ENCODE results near the gene BST2. TPM values are rescaled to one million over a fixed set of nuclear protein-coding genes. Genes with fewer than 3 reads are reported as not detected.

BST2 gene
- total and polyA plus RNA-seq, 10 of the 15 experiments (the other 5 are each of a cell fraction or from before 2014, with no cell fraction given), result 16.6 to 372 (median 264) TPM

GRCh38 chr19:17415121-17415520, 9.7 kb upstream of the BST2 start:
- 98% methylated on average over 6 of the region's 6 CpGs for WGBS (ENCODE audit: insufficient coverage, insufficient replicate concordance, low lambda C conversion rate, missing lambda C conversion rate)
- CTCF ChIA-PET, result interaction anchor here (0.7 kb wide), 1 partner anchor 54 kb away, joined by 3 read pairs; no protein-coding TSS in a partner anchor
- SMC1A ChIA-PET (ENCODE audit: uncharacterized antibody, unreplicated experiment), result no interaction called here
- RAD21 ChIA-PET (ENCODE audit: unreplicated experiment), result no interaction called here
- Histone ChIP-seq H3K4me3 (no peak overlapping the region), H3K27ac (ENCODE audit: control insufficient read depth, insufficient read depth) (no peak overlapping the region), H3K27me3 (replicated peaks in 1 of 2; ENCODE audit: control insufficient read depth in 2 of 2, insufficient read depth in 2 of 2, low read length in 1 of 2) (no peaks in the 10 kb centered on the region), H3K4me2 (ENCODE audit: control insufficient read depth, insufficient read depth) (no peak overlapping the region), H3K79me2 (ENCODE audit: control insufficient read depth, insufficient read depth, low read length) (peaks cover 2% of the 10 kb centered on the region), H2AFZ (ENCODE audit: control insufficient read depth, low read depth, low read length) (no peak overlapping the region), H3K9ac (ENCODE audit: control insufficient read depth, insufficient read depth, low read length) (no peak overlapping the region), H3K36me3 (ENCODE audit: control insufficient read depth in 2 of 2, insufficient read depth in 2 of 2, low read length in 1 of 2) (peaks cover 0 to 25% of the 10 kb centered on the region in 2 experiments; a peak in 3 of 4 replicates), H4K20me1 (ENCODE audit: control insufficient read depth, insufficient read depth) (no peaks in the 10 kb centered on the region; the same call in 1 of the 2 replicates), H3K9me3 (replicated peaks; ENCODE audit: control insufficient read depth, insufficient read depth, low read length) (no peaks in the 10 kb centered on the region), H3K4me1 (ENCODE audit: control insufficient read depth, insufficient read depth, low read length) (no peaks in the 10 kb centered on the region)
- DNase-seq (ENCODE audit: low read depth, low spot score) (no peak), FAIRE-seq (no peak), ATAC-seq (no peak)
- BruUV-seq (replicated peaks), result TSS peak; percentile 60
- intact Hi-C loops (cut with micrococcal nuclease; ENCODE audit: unreplicated experiment), result no loop called here
- in situ Hi-C loops (cut with MboI), result no loop called here
- POLR2A ChIA-PET, result no interaction called here
- TF ChIP-seq, protein P1, sequence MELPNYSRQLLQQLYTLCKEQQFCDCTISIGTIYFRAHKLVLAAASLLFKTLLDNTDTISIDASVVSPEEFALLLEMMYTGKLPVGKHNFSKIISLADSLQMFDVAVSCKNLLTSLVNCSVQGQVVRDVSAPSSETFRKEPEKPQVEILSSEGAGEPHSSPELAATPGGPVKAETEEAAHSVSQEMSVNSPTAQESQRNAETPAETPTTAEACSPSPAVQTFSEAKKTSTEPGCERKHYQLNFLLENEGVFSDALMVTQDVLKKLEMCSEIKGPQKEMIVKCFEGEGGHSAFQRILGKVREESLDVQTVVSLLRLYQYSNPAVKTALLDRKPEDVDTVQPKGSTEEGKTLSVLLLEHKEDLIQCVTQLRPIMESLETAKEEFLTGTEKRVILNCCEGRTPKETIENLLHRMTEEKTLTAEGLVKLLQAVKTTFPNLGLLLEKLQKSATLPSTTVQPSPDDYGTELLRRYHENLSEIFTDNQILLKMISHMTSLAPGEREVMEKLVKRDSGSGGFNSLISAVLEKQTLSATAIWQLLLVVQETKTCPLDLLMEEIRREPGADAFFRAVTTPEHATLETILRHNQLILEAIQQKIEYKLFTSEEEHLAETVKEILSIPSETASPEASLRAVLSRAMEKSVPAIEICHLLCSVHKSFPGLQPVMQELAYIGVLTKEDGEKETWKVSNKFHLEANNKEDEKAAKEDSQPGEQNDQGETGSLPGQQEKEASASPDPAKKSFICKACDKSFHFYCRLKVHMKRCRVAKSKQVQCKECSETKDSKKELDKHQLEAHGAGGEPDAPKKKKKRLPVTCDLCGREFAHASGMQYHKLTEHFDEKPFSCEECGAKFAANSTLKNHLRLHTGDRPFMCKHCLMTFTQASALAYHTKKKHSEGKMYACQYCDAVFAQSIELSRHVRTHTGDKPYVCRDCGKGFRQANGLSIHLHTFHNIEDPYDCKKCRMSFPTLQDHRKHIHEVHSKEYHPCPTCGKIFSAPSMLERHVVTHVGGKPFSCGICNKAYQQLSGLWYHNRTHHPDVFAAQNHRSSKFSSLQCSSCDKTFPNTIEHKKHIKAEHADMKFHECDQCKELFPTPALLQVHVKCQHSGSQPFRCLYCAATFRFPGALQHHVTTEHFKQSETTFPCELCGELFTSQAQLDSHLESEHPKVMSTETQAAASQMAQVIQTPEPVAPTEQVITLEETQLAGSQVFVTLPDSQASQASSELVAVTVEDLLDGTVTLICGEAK (IDR thresholded peaks at IDR 0.05; ENCODE audit: borderline replicate concordance), result no peak
- TF ChIP-seq NR2C2 (IDR thresholded peaks at IDR 0.05; ENCODE audit: borderline replicate concordance, control insufficient read depth, insufficient read length, low read depth), result no peak
- no peak for TF ChIP-seq KAT2A (conservative IDR thresholded peaks at IDR 0.05; ENCODE audit: control insufficient read depth, low read depth, low read length)
- no peak for TF ChIP-seq SMAD1 (IDR thresholded peaks at IDR 0.05; ENCODE audit: low read depth, partially characterized antibody)
- no peak for TF ChIP-seq YY1 (IDR thresholded peaks at IDR 0.05; ENCODE audit: low read depth, low read length)
- no peak for TF ChIP-seq ZNF217 (IDR thresholded peaks at IDR 0.05)
- no peak for TF ChIP-seq EGR1 (IDR thresholded peaks at IDR 0.05; ENCODE audit: borderline replicate concordance in 1 of 2, low read depth in 2 of 2, low read length in 2 of 2)
- TF ChIP-seq FOXM1 (IDR thresholded peaks at IDR 0.05; ENCODE audit: low read depth, low read length), result no peak
- no peak for TF ChIP-seq ZNF207 (IDR thresholded peaks at IDR 0.05; ENCODE audit: borderline replicate concordance)
- no peak for TF ChIP-seq TAF1 (IDR thresholded peaks at IDR 0.05; ENCODE audit: borderline replicate concordance, low read depth, low read length)
- no peak for TF ChIP-seq SMC3 (IDR thresholded peaks at IDR 0.05; ENCODE audit: borderline replicate concordance, low read length)
- no peak for TF ChIP-seq SP1 (IDR thresholded peaks at IDR 0.05; ENCODE audit: low read depth, low read length)
- TF ChIP-seq, protein P2, sequence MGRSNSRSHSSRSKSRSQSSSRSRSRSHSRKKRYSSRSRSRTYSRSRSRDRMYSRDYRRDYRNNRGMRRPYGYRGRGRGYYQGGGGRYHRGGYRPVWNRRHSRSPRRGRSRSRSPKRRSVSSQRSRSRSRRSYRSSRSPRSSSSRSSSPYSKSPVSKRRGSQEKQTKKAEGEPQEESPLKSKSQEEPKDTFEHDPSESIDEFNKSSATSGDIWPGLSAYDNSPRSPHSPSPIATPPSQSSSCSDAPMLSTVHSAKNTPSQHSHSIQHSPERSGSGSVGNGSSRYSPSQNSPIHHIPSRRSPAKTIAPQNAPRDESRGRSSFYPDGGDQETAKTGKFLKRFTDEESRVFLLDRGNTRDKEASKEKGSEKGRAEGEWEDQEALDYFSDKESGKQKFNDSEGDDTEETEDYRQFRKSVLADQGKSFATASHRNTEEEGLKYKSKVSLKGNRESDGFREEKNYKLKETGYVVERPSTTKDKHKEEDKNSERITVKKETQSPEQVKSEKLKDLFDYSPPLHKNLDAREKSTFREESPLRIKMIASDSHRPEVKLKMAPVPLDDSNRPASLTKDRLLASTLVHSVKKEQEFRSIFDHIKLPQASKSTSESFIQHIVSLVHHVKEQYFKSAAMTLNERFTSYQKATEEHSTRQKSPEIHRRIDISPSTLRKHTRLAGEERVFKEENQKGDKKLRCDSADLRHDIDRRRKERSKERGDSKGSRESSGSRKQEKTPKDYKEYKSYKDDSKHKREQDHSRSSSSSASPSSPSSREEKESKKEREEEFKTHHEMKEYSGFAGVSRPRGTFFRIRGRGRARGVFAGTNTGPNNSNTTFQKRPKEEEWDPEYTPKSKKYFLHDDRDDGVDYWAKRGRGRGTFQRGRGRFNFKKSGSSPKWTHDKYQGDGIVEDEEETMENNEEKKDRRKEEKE (IDR thresholded peaks at IDR 0.05), result no peak
- TF ChIP-seq ZBED1 (IDR thresholded peaks at IDR 0.05; ENCODE audit: borderline replicate concordance), result no peak
- no peak for TF ChIP-seq DPF2 (IDR thresholded peaks at IDR 0.05)
- TF ChIP-seq, protein P3, sequence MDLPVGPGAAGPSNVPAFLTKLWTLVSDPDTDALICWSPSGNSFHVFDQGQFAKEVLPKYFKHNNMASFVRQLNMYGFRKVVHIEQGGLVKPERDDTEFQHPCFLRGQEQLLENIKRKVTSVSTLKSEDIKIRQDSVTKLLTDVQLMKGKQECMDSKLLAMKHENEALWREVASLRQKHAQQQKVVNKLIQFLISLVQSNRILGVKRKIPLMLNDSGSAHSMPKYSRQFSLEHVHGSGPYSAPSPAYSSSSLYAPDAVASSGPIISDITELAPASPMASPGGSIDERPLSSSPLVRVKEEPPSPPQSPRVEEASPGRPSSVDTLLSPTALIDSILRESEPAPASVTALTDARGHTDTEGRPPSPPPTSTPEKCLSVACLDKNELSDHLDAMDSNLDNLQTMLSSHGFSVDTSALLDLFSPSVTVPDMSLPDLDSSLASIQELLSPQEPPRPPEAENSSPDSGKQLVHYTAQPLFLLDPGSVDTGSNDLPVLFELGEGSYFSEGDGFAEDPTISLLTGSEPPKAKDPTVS (IDR thresholded peaks at IDR 0.05; ENCODE audit: low read depth, low read length), result no peak
- no peak for TF ChIP-seq ATF7 (IDR thresholded peaks at IDR 0.05; ENCODE audit: low read depth)
